Measurements from ENCODE around the gene OR5B3. TPM values are rescaled to one million over a fixed set of nuclear protein-coding genes. Genes with fewer than 3 reads are reported as not detected.

Gene OR5B3
- total RNA-seq, 1 donor = not detected

GRCh38 chr11:58394195-58394594 lies 12.5 kb downstream of the OR5B3 start:
- no peaks in the 10 kb centered on the region for H3K27me3 ChIP-seq (ENCODE audit: insufficient read depth, low read length)
- H3K79me2 ChIP-seq (ENCODE audit: insufficient read depth, low read length) = no peaks in the 10 kb centered on the region
- peak overlapping the region; percentile 33 for H3K27ac ChIP-seq (ENCODE audit: low read depth, low read length)
- DNase-seq (ENCODE audit: insufficient read length, low spot score, missing footprints) = peak; percentile 81
- H2AFZ ChIP-seq (ENCODE audit: low read length) = no peak overlapping the region
- no peaks in the 10 kb centered on the region for H4K20me1 ChIP-seq (ENCODE audit: insufficient read depth, low read length)
- no peaks in the 10 kb centered on the region for H3K36me3 ChIP-seq (ENCODE audit: insufficient read depth, low read length)
- no peak for TF ChIP-seq CTCF (IDR thresholded peaks at IDR 0.05; ENCODE audit: extremely low read depth, low read depth, low read length)
- H3K4me3 ChIP-seq (ENCODE audit: insufficient read depth, low read length) = no peak overlapping the region
- peak overlapping the region; percentile 32 for H3K4me2 ChIP-seq (ENCODE audit: insufficient read depth, low read length)
- peaks cover 35% of the 10 kb centered on the region for H3K4me1 ChIP-seq (ENCODE audit: insufficient read depth, low read length)
- no peaks in the 10 kb centered on the region for H3K9me3 ChIP-seq (ENCODE audit: low read depth, low read length)

- Histone ChIP-seq H3K27me3 (ENCODE audit: insufficient read depth, low read length) (no peaks in the 10 kb centered on the region), H3K4me2 (ENCODE audit: insufficient read depth, low read length) (peak overlapping the region; percentile 8), H3K79me2 (ENCODE audit: insufficient read depth, low read length) (no peaks in the 10 kb centered on the region), H3K36me3 (ENCODE audit: insufficient read depth, low read length) (no peaks in the 10 kb centered on the region), H3K4me1 (ENCODE audit: insufficient read depth, low read length) (peaks cover 35% of the 10 kb centered on the region), H2AFZ (ENCODE audit: low read length) (no peak overlapping the region), H3K4me3 (ENCODE audit: insufficient read depth, low read length) (no peak overlapping the region), H3K9me3 (ENCODE audit: low read depth, low read length) (no peaks in the 10 kb centered on the region), H3K27ac (ENCODE audit: low read depth, low read length) (peak overlapping the region; percentile 55), H4K20me1 (ENCODE audit: insufficient read depth, low read length) (no peaks in the 10 kb centered on the region)
- TF ChIP-seq CTCF (IDR thresholded peaks at IDR 0.05; ENCODE audit: extremely low read depth, low read depth, low read length) = no peak
- peak; percentile 13 for DNase-seq (ENCODE audit: insufficient read length, low spot score, missing footprints)
Measured at GRCh38 chr11:58392746-58393145, 13.9 kb downstream of the OR5B3 start.

GRCh38 chr11:58391879-58392278 lies 14.8 kb downstream of the OR5B3 start:
- H3K4me2 ChIP-seq (ENCODE audit: insufficient read depth, low read length) = no peak overlapping the region
- H3K27me3 ChIP-seq (ENCODE audit: insufficient read depth, low read length) = no peaks in the 10 kb centered on the region
- no peaks in the 10 kb centered on the region for H3K79me2 ChIP-seq (ENCODE audit: insufficient read depth, low read length)
- H4K20me1 ChIP-seq (ENCODE audit: insufficient read depth, low read length) = no peaks in the 10 kb centered on the region
- H2AFZ ChIP-seq (ENCODE audit: low read length) = peak overlapping the region; percentile 48
- TF ChIP-seq CTCF (IDR thresholded peaks at IDR 0.05; ENCODE audit: extremely low read depth, low read depth, low read length) = no peak
- H3K4me3 ChIP-seq (ENCODE audit: insufficient read depth, low read length) = no peak overlapping the region
- H3K36me3 ChIP-seq (ENCODE audit: insufficient read depth, low read length) = no peaks in the 10 kb centered on the region
- peak; percentile 71 for DNase-seq (ENCODE audit: insufficient read length, low spot score, missing footprints)
- H3K9me3 ChIP-seq (ENCODE audit: low read depth, low read length) = no peaks in the 10 kb centered on the region
- peaks cover 35% of the 10 kb centered on the region for H3K4me1 ChIP-seq (ENCODE audit: insufficient read depth, low read length)
- no peak overlapping the region for H3K27ac ChIP-seq (ENCODE audit: low read depth, low read length)

- no peak overlapping the region for H3K4me3 ChIP-seq (ENCODE audit: insufficient read depth, low read length)
- no peaks in the 10 kb centered on the region for H3K9me3 ChIP-seq (ENCODE audit: low read depth, low read length)
- DNase-seq (ENCODE audit: insufficient read length, low spot score, missing footprints) = no peak
- no peaks in the 10 kb centered on the region for H3K79me2 ChIP-seq (ENCODE audit: insufficient read depth, low read length)
- no peak overlapping the region for H2AFZ ChIP-seq (ENCODE audit: low read length)
- no peaks in the 10 kb centered on the region for H3K36me3 ChIP-seq (ENCODE audit: insufficient read depth, low read length)
- no peak for TF ChIP-seq CTCF (IDR thresholded peaks at IDR 0.05; ENCODE audit: extremely low read depth, low read depth, low read length)
- H3K4me2 ChIP-seq (ENCODE audit: insufficient read depth, low read length) = no peak overlapping the region
- no peak overlapping the region for H3K27ac ChIP-seq (ENCODE audit: low read depth, low read length)
- no peaks in the 10 kb centered on the region for H3K27me3 ChIP-seq (ENCODE audit: insufficient read depth, low read length)
- H3K4me1 ChIP-seq (ENCODE audit: insufficient read depth, low read length) = peaks cover 32% of the 10 kb centered on the region
- no peaks in the 10 kb centered on the region for H4K20me1 ChIP-seq (ENCODE audit: insufficient read depth, low read length)
Measured at GRCh38 chr11:58390551-58391063, 16.1 kb downstream of the OR5B3 start.

Data from osteoblast (primary cell).